Measurements from ENCODE around the gene STK24.
"Not testable (repeated sequence)": the region's sequence is repeated elsewhere in the genome, so short reads cannot be mapped to it uniquely, and the experiment has no call there.

STK24 gene

GRCh38 chr13:98592362-98592732 is 15.4 kb upstream of the STK24 start:
- H3K4me2 ChIP-seq (ENCODE audit: insufficient read depth, low read length, poor library complexity, severe bottlenecking) = no peak overlapping the region
- no peak overlapping the region for H4K91ac ChIP-seq (ENCODE audit: low read depth, low read length, poor library complexity)
- no peak overlapping the region for H3K27ac ChIP-seq (replicated peaks; ENCODE audit: low read length)
- H3K79me1 ChIP-seq (ENCODE audit: low read depth, low read length) = no peaks in the 10 kb centered on the region
- H4K8ac ChIP-seq (ENCODE audit: low read depth, low read length) = no peak overlapping the region
- H3K9ac ChIP-seq (ENCODE audit: low read depth, low read length, poor library complexity) = no peak overlapping the region
- no peak overlapping the region for H2BK5ac ChIP-seq (ENCODE audit: low read length)
- no peak overlapping the region for H3K23ac ChIP-seq (ENCODE audit: low read depth, low read length, poor library complexity)
- no peak overlapping the region for H2BK12ac ChIP-seq (ENCODE audit: low read length)
- no peak overlapping the region for H2AK5ac ChIP-seq (ENCODE audit: low read depth, low read length)
- H2AFZ ChIP-seq (ENCODE audit: low read length) = no peak overlapping the region
- H3K18ac ChIP-seq (ENCODE audit: low read length) = no peak overlapping the region
- no peak overlapping the region for H2BK15ac ChIP-seq (ENCODE audit: low read length)
- H2BK120ac ChIP-seq (ENCODE audit: low read depth, low read length) = no peak overlapping the region
- H3K14ac ChIP-seq (ENCODE audit: low read length) = no peak overlapping the region
- peaks cover 0 to 3% (median 0%) of the 10 kb centered on the region in 3 experiments for H3K27me3 ChIP-seq (ENCODE audit: control insufficient read depth in 3 of 3, insufficient read depth in 3 of 3, low read depth in 1 of 3, low read length in 3 of 3)
- DNase-seq (ENCODE audit: low spot score) = no peak
- no peaks in the 10 kb centered on the region for H3K36me3 ChIP-seq (replicated peaks in 1 of 2; ENCODE audit: control insufficient read depth in 2 of 2, insufficient read depth in 2 of 2, low read length in 2 of 2)
- no CpG with 5 or more reads among the region's 5 CpGs for WGBS, 2 donors (ENCODE audit: extremely low coverage in 2 of 2, insufficient read length in 2 of 2, insufficient replicate concordance in 1 of 2)
- H3K4ac ChIP-seq (ENCODE audit: low read length) = no peak overlapping the region
- no peaks in the 10 kb centered on the region for H3K9me3 ChIP-seq (replicated peaks in 1 of 2; ENCODE audit: control insufficient read depth in 2 of 2, insufficient read depth in 1 of 2, low read depth in 1 of 2, low read length in 2 of 2)
- H3K4me3 ChIP-seq (ENCODE audit: low read length in 2 of 2) = no peak overlapping the region
- no peaks in the 10 kb centered on the region for H3K4me1 ChIP-seq (ENCODE audit: control insufficient read depth in 2 of 2, insufficient read depth in 1 of 2, low read depth in 1 of 2, low read length in 2 of 2)

- Histone ChIP-seq H3K9me3 (replicated peaks in 1 of 2; ENCODE audit: control insufficient read depth in 2 of 2, insufficient read depth in 1 of 2, low read depth in 1 of 2, low read length in 2 of 2) (no peaks in the 10 kb centered on the region), H2BK15ac (ENCODE audit: low read length) (no peak overlapping the region), H2BK120ac (ENCODE audit: low read depth, low read length) (no peak overlapping the region), H3K36me3 (replicated peaks in 1 of 2; ENCODE audit: control insufficient read depth in 2 of 2, insufficient read depth in 2 of 2, low read length in 2 of 2) (no peaks in the 10 kb centered on the region), H3K4me3 (ENCODE audit: low read length in 2 of 2) (no peak overlapping the region), H2BK5ac (ENCODE audit: low read length) (no peak overlapping the region), H2AK5ac (ENCODE audit: low read depth, low read length) (no peak overlapping the region), H3K14ac (ENCODE audit: low read length) (no peak overlapping the region), H2AFZ (ENCODE audit: low read length) (no peak overlapping the region), H4K8ac (ENCODE audit: low read depth, low read length) (no peak overlapping the region), H3K23ac (ENCODE audit: low read depth, low read length, poor library complexity) (no peak overlapping the region), H3K9ac (ENCODE audit: low read depth, low read length, poor library complexity) (no peak overlapping the region), H3K79me1 (ENCODE audit: low read depth, low read length) (no peaks in the 10 kb centered on the region), H3K27ac (replicated peaks; ENCODE audit: low read length) (no peak overlapping the region), H3K4me1 (ENCODE audit: control insufficient read depth in 2 of 2, insufficient read depth in 1 of 2, low read depth in 1 of 2, low read length in 2 of 2) (no peaks in the 10 kb centered on the region), H3K18ac (ENCODE audit: low read length) (no peak overlapping the region), H3K27me3 (ENCODE audit: control insufficient read depth in 3 of 3, insufficient read depth in 3 of 3, low read depth in 1 of 3, low read length in 3 of 3) (peaks cover 0 to 3% (median 0%) of the 10 kb centered on the region in 3 experiments), H4K91ac (ENCODE audit: low read depth, low read length, poor library complexity) (no peak overlapping the region), H3K4me2 (ENCODE audit: insufficient read depth, low read length, poor library complexity, severe bottlenecking) (no peak overlapping the region), H3K4ac (ENCODE audit: low read length) (no peak overlapping the region), H2BK12ac (ENCODE audit: low read length) (no peak overlapping the region)
- no peak for DNase-seq (ENCODE audit: low spot score)
- WGBS, 2 donors (ENCODE audit: extremely low coverage in 2 of 2, insufficient read length in 2 of 2, insufficient replicate concordance in 1 of 2) = no CpG with 5 or more reads among the region's 2 CpGs
These were observed 14.9 kb upstream of the STK24 start for GRCh38 chr13:98591721-98592361.

- H3K23ac ChIP-seq (ENCODE audit: low read depth, low read length, poor library complexity); DNase-seq (ENCODE audit: low spot score); H3K4me2 ChIP-seq (ENCODE audit: insufficient read depth, low read length, poor library complexity, severe bottlenecking); H3K79me1 ChIP-seq (ENCODE audit: low read depth, low read length); H3K4ac ChIP-seq (ENCODE audit: low read length); H2AK5ac ChIP-seq (ENCODE audit: low read depth, low read length); H3K4me3 ChIP-seq (ENCODE audit: low read length in 2 of 2); H3K14ac ChIP-seq (ENCODE audit: low read length); H2BK120ac ChIP-seq (ENCODE audit: low read depth, low read length); H3K4me1 ChIP-seq (ENCODE audit: control insufficient read depth in 2 of 2, insufficient read depth in 1 of 2, low read depth in 1 of 2, low read length in 2 of 2); H2BK12ac ChIP-seq (ENCODE audit: low read length); H3K27ac ChIP-seq (replicated peaks; ENCODE audit: low read length); H3K36me3 ChIP-seq (replicated peaks in 1 of 2; ENCODE audit: control insufficient read depth in 2 of 2, insufficient read depth in 2 of 2, low read length in 2 of 2); H2BK5ac ChIP-seq (ENCODE audit: low read length); H3K9me3 ChIP-seq (replicated peaks in 1 of 2; ENCODE audit: control insufficient read depth in 2 of 2, insufficient read depth in 1 of 2, low read depth in 1 of 2, low read length in 2 of 2); H4K91ac ChIP-seq (ENCODE audit: low read depth, low read length, poor library complexity); H2BK15ac ChIP-seq (ENCODE audit: low read length); H3K18ac ChIP-seq (ENCODE audit: low read length); H2AFZ ChIP-seq (ENCODE audit: low read length); H3K9ac ChIP-seq (ENCODE audit: low read depth, low read length, poor library complexity); H4K8ac ChIP-seq (ENCODE audit: low read depth, low read length): not testable (repeated sequence)
- WGBS, 2 donors (ENCODE audit: extremely low coverage in 2 of 2, insufficient read length in 2 of 2, insufficient replicate concordance in 1 of 2) = no CpG with 5 or more reads among the region's 6 CpGs
- H3K27me3 ChIP-seq (ENCODE audit: control insufficient read depth in 3 of 3, insufficient read depth in 3 of 3, low read depth in 1 of 3, low read length in 3 of 3) = peaks cover 0 to 13% (median 0%) of the 10 kb centered on the region in 3 experiments
These were observed 13.6 kb upstream of the STK24 start for GRCh38 chr13:98590471-98590870.

- H2BK15ac ChIP-seq (ENCODE audit: low read length); H2BK12ac ChIP-seq (ENCODE audit: low read length); H4K8ac ChIP-seq (ENCODE audit: low read depth, low read length); H3K9me3 ChIP-seq (replicated peaks in 1 of 2; ENCODE audit: control insufficient read depth in 2 of 2, insufficient read depth in 1 of 2, low read depth in 1 of 2, low read length in 2 of 2); H2BK120ac ChIP-seq (ENCODE audit: low read depth, low read length); H4K91ac ChIP-seq (ENCODE audit: low read depth, low read length, poor library complexity); H3K23ac ChIP-seq (ENCODE audit: low read depth, low read length, poor library complexity); H3K4me3 ChIP-seq (ENCODE audit: low read length in 2 of 2); H3K4me2 ChIP-seq (ENCODE audit: insufficient read depth, low read length, poor library complexity, severe bottlenecking); H3K79me1 ChIP-seq (ENCODE audit: low read depth, low read length); H2AFZ ChIP-seq (ENCODE audit: low read length); H3K36me3 ChIP-seq (replicated peaks in 1 of 2; ENCODE audit: control insufficient read depth in 2 of 2, insufficient read depth in 2 of 2, low read length in 2 of 2); H3K4ac ChIP-seq (ENCODE audit: low read length); H2AK5ac ChIP-seq (ENCODE audit: low read depth, low read length); H3K14ac ChIP-seq (ENCODE audit: low read length); H3K27ac ChIP-seq (replicated peaks; ENCODE audit: low read length); H3K4me1 ChIP-seq (ENCODE audit: control insufficient read depth in 2 of 2, insufficient read depth in 1 of 2, low read depth in 1 of 2, low read length in 2 of 2); H2BK5ac ChIP-seq (ENCODE audit: low read length); H3K18ac ChIP-seq (ENCODE audit: low read length); DNase-seq (ENCODE audit: low spot score); H3K9ac ChIP-seq (ENCODE audit: low read depth, low read length, poor library complexity): not testable (repeated sequence)
- H3K27me3 ChIP-seq (ENCODE audit: control insufficient read depth in 3 of 3, insufficient read depth in 3 of 3, low read depth in 1 of 3, low read length in 3 of 3) = peaks cover 0 to 13% (median 0%) of the 10 kb centered on the region in 3 experiments
- WGBS, 2 donors (ENCODE audit: extremely low coverage in 2 of 2, insufficient read length in 2 of 2, insufficient replicate concordance in 1 of 2) = no CpG with 5 or more reads among the region's 12 CpGs
These were observed 12.6 kb upstream of the STK24 start for GRCh38 chr13:98589516-98589915.

Data from neuronal stem cell (in vitro differentiated cells).